CD4-positive, alpha-beta memory T cell (primary cell): ENCODE measurements around the gene CHN2. TPM values are rescaled to one million over a fixed set of nuclear protein-coding genes. Genes with fewer than 3 reads are reported as not detected.

ENCODE experiments used
- CTCF ChIA-PET: fragments of 350-600 bp; sonication (Branson Sonifier 250); formaldehyde crosslinking; loops from one replicate; lab custom pipeline; 2021; ENCODE audit warnings: inconsistent platforms; ENCODE audit not compliant: partially characterized antibody; lab: Charles Lee
- POLR2A ChIA-PET: fragments of 350-600 bp; sonication (Branson Sonifier 250); formaldehyde crosslinking; loops from one replicate; lab custom pipeline; 2021; ENCODE audit not compliant: partially characterized antibody; lab: Charles Lee
- DNase-seq, 5 donors: peaks; one replicate each; pipeline versions ENCODE4 v3.0.0 to v3.0.0-alpha.2; 2020 to 2022; ENCODE audit warnings: mixed read lengths in 1 of 5
- H3K27ac ChIP-seq: one replicate; pipeline ENCODE4 v1.7.0; 2013; ENCODE audit warnings: low read depth, low read length
- H3K27me3 ChIP-seq: 2 replicates; pipeline ENCODE4 v1.7.0; 2013; ENCODE audit warnings: mild to moderate bottlenecking, low read length, moderate library complexity; ENCODE audit not compliant: insufficient read depth
- H3K36me3 ChIP-seq: 2 replicates; pipeline ENCODE4 v1.7.0; 2013; ENCODE audit warnings: mild to moderate bottlenecking, low read length, moderate library complexity; ENCODE audit not compliant: insufficient read depth
- H3K4me1 ChIP-seq: 2 replicates; pipeline ENCODE4 v1.7.0; 2013; ENCODE audit warnings: mild to moderate bottlenecking, low read length, moderate library complexity; ENCODE audit not compliant: insufficient read depth
- H3K4me3 ChIP-seq, 2 donors: one replicate each; pipeline ENCODE4 v1.7.0; 2013; ENCODE audit warnings: low read length in 2 of 2, mild to moderate bottlenecking in 1 of 2
- H3K9me3 ChIP-seq, 2 donors: one replicate each; pipeline ENCODE4 v1.7.0; 2013; ENCODE audit warnings: low read length in 2 of 2, control low read depth in 1 of 2; ENCODE audit not compliant: control insufficient read depth in 1 of 2
- H3K27ac Mint-ChIP-seq, 7 donors: one replicate each; pipeline ENCODE4 v1.8.0; 2020 to 2021; ENCODE audit warnings: mixed read lengths in 7 of 7, mild to moderate bottlenecking in 6 of 7, inconsistent platforms in 3 of 7, moderate library complexity in 3 of 7
- H3K27me3 Mint-ChIP-seq, 2 donors: one replicate each; pipeline ENCODE4 v1.8.0; 2020 to 2021; ENCODE audit warnings: mixed read lengths in 2 of 2
- H3K36me3 Mint-ChIP-seq, 2 donors: one replicate each; pipeline ENCODE4 v1.8.0; 2020 to 2021; ENCODE audit warnings: mixed read lengths in 2 of 2, inconsistent platforms in 1 of 2, mild to moderate bottlenecking in 1 of 2
- H3K4me1 Mint-ChIP-seq, 4 donors: one replicate each; pipeline ENCODE4 v1.8.0; 2020 to 2021; ENCODE audit warnings: mixed read lengths in 4 of 4, mild to moderate bottlenecking in 1 of 4
- H3K4me3 Mint-ChIP-seq, 8 donors: one replicate each; pipeline ENCODE4 v1.8.0; 2020 to 2021; ENCODE audit warnings: mixed read lengths in 8 of 8, mild to moderate bottlenecking in 7 of 8, moderate library complexity in 6 of 8, inconsistent platforms in 3 of 8
- H3K9me3 Mint-ChIP-seq, 8 donors: one replicate each; pipeline ENCODE4 v1.8.0; 2020 to 2021; ENCODE audit warnings: mixed read lengths in 8 of 8, mild to moderate bottlenecking in 5 of 8, inconsistent platforms in 3 of 8, moderate library complexity in 1 of 8
- intact Hi-C: fragments of 100-400 bp; cut with micrococcal nuclease; formaldehyde crosslinking; loops from one replicate; pipeline ENCODE4 v1.15.1; 2023
- polyA plus RNA-seq, 2 donors: library from polyadenylated mRNA; unstranded; fragments of 300-500 nt; fragmentation: Illumina TruSeq; gene quantifications; one replicate each; pipeline ENCODE4 v1.2.3, GENCODE V29; 2021
- total RNA-seq, 2 experiments: library from RNA; stranded (reverse); gene quantifications; one replicate each; pipeline ENCODE4 v1.2.3, GENCODE V29; 2021

CHN2 gene
- total and polyA plus RNA-seq, 4 experiments from 2014 or later, result 1.8 to 7.6 (median 3.5) TPM

DNA sequence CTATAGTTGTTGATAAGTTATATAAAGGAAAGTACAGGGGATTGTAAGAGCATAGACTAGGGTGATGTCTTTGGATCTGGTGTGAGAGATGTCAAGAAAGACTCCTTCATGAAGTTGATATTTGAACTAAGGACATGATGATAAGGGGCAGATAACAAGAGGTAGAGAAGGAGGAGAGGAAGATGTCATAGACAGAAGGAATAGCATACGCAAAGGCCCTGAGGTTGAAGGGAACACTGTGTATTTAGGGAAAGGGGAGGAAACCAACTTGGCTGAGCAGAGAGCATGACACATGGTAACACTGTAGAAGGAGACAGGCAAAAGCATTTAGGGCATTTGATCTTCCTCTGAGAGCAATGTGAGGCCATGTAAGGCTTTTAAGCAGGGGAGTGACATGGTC lies 170.8 kb downstream of the CHN2 start:
- H3K4me1 ChIP-seq, result no peaks in the 10 kb centered on the region
- no peak overlapping the region for H3K27ac ChIP-seq
- no peak for DNase-seq
- Mint-ChIP-seq H3K9me3 (peaks cover 0 to 3% (median 0%) of the 10 kb centered on the region in 8 donors), H3K4me3 (no peak overlapping the region), H3K36me3 (peaks cover 0 to under 1% of the 10 kb centered on the region in 2 donors), H3K4me1 (no peaks in the 10 kb centered on the region), H3K27me3 (no peaks in the 10 kb centered on the region), H3K27ac (no peak overlapping the region)
- POLR2A ChIA-PET, result no interaction called here
- no peaks in the 10 kb centered on the region for H3K27me3 ChIP-seq
- CTCF ChIA-PET, result no interaction called here
- no peaks in the 10 kb centered on the region for H3K9me3 ChIP-seq
- H3K36me3 ChIP-seq, result no peaks in the 10 kb centered on the region
- no peak overlapping the region for H3K4me3 ChIP-seq
- intact Hi-C loops, result no loop called here

DNA sequence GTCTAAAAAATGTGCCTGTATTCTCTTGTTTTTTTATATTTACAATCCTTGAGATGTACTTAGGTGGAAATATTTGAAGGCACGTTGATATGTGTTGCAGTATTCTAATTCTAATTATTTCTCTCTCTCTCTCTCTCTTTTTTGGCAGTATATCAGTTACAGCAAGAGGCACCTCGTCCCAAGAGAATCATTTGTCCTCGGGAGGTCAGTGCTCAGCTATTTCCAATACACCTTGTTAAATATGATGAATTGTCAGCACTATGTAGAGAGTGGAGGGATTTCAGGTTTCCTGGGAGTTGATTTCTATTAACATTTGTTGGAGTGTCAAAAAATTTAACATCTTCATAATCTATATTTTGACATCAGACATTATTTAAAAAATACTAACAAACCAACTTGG lies 173.2 kb downstream of the CHN2 start:
- Histone ChIP-seq H3K27me3 (no peaks in the 10 kb centered on the region), H3K4me1 (no peaks in the 10 kb centered on the region), H3K9me3 (no peaks in the 10 kb centered on the region), H3K36me3 (no peaks in the 10 kb centered on the region), H3K4me3 (no peak overlapping the region), H3K27ac (no peak overlapping the region)
- no peak overlapping the region for H3K4me3 Mint-ChIP-seq
- no peaks in the 10 kb centered on the region for H3K27me3 Mint-ChIP-seq
- no peak for DNase-seq
- intact Hi-C loops, result no loop called here
- peaks cover 0 to 2% (median 0%) of the 10 kb centered on the region in 8 donors for H3K9me3 Mint-ChIP-seq
- no peak overlapping the region for H3K27ac Mint-ChIP-seq
- no peaks in the 10 kb centered on the region for H3K4me1 Mint-ChIP-seq
- POLR2A ChIA-PET, result no interaction called here
- CTCF ChIA-PET, result no interaction called here
- H3K36me3 Mint-ChIP-seq, result peaks cover 0 to 1% of the 10 kb centered on the region in 2 donors

DNA sequence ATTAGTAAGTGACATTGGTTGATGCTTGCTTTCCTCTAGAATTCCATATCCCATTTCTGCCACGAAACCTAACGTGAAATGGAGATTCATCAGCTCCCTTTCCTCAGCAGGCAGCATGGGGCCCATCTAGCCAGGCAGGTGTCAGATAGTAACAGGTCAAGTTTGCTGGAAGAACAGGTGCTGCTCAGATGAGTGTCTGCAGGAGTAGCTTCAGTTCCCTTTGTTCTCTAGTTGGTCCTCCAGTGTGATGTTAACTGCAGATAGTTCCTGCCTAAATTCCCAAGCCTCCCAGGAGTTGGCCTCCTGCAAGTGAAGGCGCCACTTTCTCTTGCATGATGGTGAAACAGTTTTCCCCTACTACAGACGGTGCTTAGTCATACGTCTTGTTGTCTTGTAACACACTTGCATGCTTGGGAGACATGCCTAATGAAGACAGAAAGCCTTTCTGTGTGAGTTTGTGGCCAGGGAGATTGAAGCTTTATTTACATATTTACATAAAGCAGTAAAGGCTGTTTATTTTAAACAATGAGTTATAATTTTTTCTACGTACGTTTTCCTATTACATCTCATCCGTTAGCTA lies 175.4 kb downstream of the CHN2 start:
- H3K27ac Mint-ChIP-seq, result no peak overlapping the region
- no peaks in the 10 kb centered on the region for H3K27me3 Mint-ChIP-seq
- intact Hi-C loops, result no loop called here
- POLR2A ChIA-PET, result no interaction called here
- Histone ChIP-seq H3K36me3 (no peaks in the 10 kb centered on the region), H3K27ac (no peak overlapping the region), H3K9me3 (no peaks in the 10 kb centered on the region), H3K4me3 (no peak overlapping the region), H3K27me3 (no peaks in the 10 kb centered on the region), H3K4me1 (no peaks in the 10 kb centered on the region)
- peaks cover 0 to 2% (median 0%) of the 10 kb centered on the region in 8 donors for H3K9me3 Mint-ChIP-seq
- H3K4me1 Mint-ChIP-seq, result peaks cover 0 to 1% (median 0%) of the 10 kb centered on the region in 4 donors
- CTCF ChIA-PET, result no interaction called here
- no peak for DNase-seq
- H3K36me3 Mint-ChIP-seq, result peaks cover 0 to 1% of the 10 kb centered on the region in 2 donors
- H3K4me3 Mint-ChIP-seq, result no peak overlapping the region

DNA sequence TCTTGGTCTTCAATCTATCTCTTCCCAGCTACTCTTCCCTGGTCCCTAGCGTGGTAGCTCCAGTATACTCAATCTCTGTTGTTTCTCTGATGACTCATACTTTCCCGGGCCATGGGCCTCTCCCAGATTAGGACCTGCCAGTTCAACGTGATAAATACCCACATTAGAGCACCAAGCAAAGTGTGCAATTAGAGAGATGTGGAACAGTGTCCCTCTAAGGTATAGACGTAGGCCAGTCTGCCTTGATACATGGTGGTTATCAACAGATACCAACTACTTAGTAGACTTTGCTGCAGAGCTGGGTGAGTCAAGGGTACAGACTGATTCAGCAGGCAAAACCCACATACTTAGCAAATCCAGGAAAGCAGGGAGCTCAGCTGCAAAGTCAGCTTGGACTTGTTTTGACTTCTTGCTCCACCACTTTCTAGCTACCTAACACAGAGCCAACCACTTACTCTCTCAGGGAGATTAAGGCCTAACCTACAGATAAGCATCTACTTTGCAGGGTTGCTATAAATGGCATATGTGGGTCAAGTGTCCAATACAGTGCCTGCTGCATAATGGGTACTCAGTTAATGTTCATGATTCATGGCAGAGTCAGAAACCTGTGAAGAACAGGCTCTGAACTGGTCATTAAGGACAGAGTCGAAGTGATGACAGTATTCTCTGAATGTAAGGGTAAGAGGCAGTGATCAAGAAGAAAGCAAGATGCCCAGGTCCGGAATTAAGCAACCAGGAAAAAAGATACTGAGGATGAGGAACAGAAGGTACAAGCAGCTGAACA lies 176.1 kb downstream of the CHN2 start:
- intact Hi-C loops, result no loop called here
- Histone ChIP-seq H3K9me3 (no peaks in the 10 kb centered on the region), H3K27me3 (no peaks in the 10 kb centered on the region), H3K27ac (no peak overlapping the region), H3K36me3 (no peaks in the 10 kb centered on the region), H3K4me1 (no peaks in the 10 kb centered on the region), H3K4me3 (no peak overlapping the region)
- Mint-ChIP-seq H3K9me3 (peaks cover 0 to 2% (median 0%) of the 10 kb centered on the region in 8 donors), H3K4me1 (peaks cover 0 to 1% (median 0%) of the 10 kb centered on the region in 4 donors), H3K27ac (no peak overlapping the region), H3K27me3 (no peaks in the 10 kb centered on the region), H3K4me3 (no peak overlapping the region), H3K36me3 (peaks cover 0 to 1% of the 10 kb centered on the region in 2 donors)
- no peak for DNase-seq
- ChIA-PET POLR2A (no interaction called here), CTCF (no interaction called here)

DNA sequence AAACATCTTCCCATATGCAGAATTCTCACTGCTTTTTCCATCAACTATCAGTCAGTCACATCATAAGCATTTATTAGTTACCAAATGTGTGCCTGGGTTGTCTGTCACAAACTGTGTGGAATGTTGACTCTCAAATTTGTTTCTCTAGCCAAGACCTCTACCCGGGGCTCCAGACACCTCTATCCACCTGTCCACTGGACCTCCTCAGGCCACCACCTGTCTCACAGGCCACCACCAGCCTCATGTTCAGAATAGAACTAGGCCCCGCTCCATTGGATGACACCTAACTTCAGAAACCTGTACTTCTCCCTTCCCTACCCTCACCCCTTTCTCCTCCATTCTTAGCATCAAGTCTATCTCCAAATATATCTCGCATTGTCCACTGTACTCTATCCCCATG lies 176.9 kb downstream of the CHN2 start:
- Histone ChIP-seq H3K27me3 (no peaks in the 10 kb centered on the region), H3K27ac (no peak overlapping the region), H3K9me3 (no peaks in the 10 kb centered on the region), H3K4me1 (no peaks in the 10 kb centered on the region), H3K4me3 (no peak overlapping the region), H3K36me3 (no peaks in the 10 kb centered on the region)
- intact Hi-C loops, result no loop called here
- Mint-ChIP-seq H3K27me3 (no peaks in the 10 kb centered on the region), H3K9me3 (peaks cover 0 to 2% (median 0%) of the 10 kb centered on the region in 8 donors), H3K36me3 (peaks cover 0 to 1% of the 10 kb centered on the region in 2 donors), H3K27ac (no peak overlapping the region), H3K4me3 (no peak overlapping the region), H3K4me1 (peaks cover 0 to 1% (median 0%) of the 10 kb centered on the region in 4 donors)
- CTCF ChIA-PET, result no interaction called here
- no peak for DNase-seq
- POLR2A ChIA-PET, result no interaction called here

DNA sequence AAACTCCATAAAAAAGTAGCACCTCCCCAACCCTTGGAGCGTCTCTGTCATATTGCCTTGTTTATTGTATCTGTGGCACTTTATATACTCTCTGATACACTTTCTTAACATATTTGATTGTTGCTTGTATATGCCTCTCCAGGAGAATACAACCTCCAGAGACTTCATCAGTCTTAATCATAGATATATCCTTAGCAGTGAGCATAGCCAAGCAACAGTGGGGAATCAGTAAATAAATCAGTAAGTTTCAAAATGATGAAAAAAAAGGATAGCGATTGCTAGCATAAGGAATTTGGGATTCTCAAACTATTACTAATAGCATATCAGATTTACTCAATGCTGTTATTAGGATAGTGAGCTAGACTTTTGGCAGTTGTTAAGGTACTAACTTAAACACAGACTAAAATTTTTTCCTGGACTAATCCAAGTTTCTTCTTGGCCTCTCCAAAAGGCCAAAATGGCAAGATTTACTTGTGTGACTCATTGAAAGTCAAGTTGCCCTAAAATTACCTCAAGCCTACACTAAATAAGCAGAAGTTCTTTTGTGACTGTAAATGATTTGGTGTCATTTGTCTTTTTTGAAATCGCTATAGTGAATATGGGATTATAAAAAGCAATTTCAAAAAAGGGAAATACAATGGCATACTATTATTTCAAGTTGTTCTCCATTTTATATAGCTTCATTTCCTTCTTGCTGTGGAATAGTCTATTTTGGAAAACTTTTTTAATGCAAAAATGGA lies 177.9 kb downstream of the CHN2 start:
- Mint-ChIP-seq H3K4me1 (peaks cover 0 to 1% (median 0%) of the 10 kb centered on the region in 4 donors), H3K27me3 (no peaks in the 10 kb centered on the region), H3K27ac (no peak overlapping the region), H3K4me3 (no peak overlapping the region), H3K9me3 (peaks cover 0 to 4% (median 0%) of the 10 kb centered on the region in 8 donors), H3K36me3 (peaks cover 0 to 1% of the 10 kb centered on the region in 2 donors)
- POLR2A ChIA-PET, result no interaction called here
- DNase-seq, result no peak
- Histone ChIP-seq H3K4me3 (no peak overlapping the region), H3K36me3 (no peaks in the 10 kb centered on the region), H3K9me3 (no peaks in the 10 kb centered on the region), H3K4me1 (no peaks in the 10 kb centered on the region), H3K27me3 (no peaks in the 10 kb centered on the region), H3K27ac (no peak overlapping the region)
- intact Hi-C loops, result no loop called here
- CTCF ChIA-PET, result interaction anchor here (0.7 kb wide), 1 partner anchor 450 kb away, joined by 3 read pairs; no protein-coding TSS in a partner anchor
